HCT116 (cell line): ENCODE measurements around the gene GFER. TPM values are rescaled to one million over a fixed set of nuclear protein-coding genes. Genes with fewer than 3 reads are reported as not detected.

Source experiments
- ATAC-seq: fragments of 200-7000 bp; cut with Tn5 transposase; 2 replicates; pipeline ENCODE4 v1.9.1; 2020; ENCODE audit warnings: mild to moderate bottlenecking, moderate library complexity
- BruUV-seq: library from RNA; stranded (reverse); fragments of 400-500 nt; replicated peaks from 2 replicates; lab custom pipeline; 2021; lab: Mats Ljungman, UMichigan
- CTCF ChIA-PET: fragments of 300-600 bp; sonication (Branson Sonifier 250); formaldehyde crosslinking; loops from one replicate; lab custom pipeline; 2021; ENCODE audit warnings: antibody characterized with exemption; lab: Charles Lee
- POLR2A ChIA-PET: fragments of 300-600, 350-600 bp; sonication (Branson Sonifier 250); formaldehyde crosslinking; loops from one replicate; lab custom pipeline; 2021; ENCODE audit warnings: antibody characterized with exemption; lab: Charles Lee
- RAD21 ChIA-PET, 2 experiments: fragments of 300-600 bp; sonication (Branson Sonifier 250); formaldehyde crosslinking; loops; one replicate each; lab custom pipeline; 2023; ENCODE audit warnings: low total read pairs in 2 of 2; ENCODE audit not compliant: uncharacterized antibody in 2 of 2, unreplicated experiment in 2 of 2, low non-redundant PET in 1 of 2; lab: Charles Lee
- DNase-seq: peaks from one replicate; pipeline ENCODE4 v3.0.0-alpha.2; 2010; ENCODE audit warnings: low read depth, low spot score
- H2AFZ ChIP-seq: fragments of 200-600 bp; shearing (Covaris generic), sonication (generic); 2 replicates; pipeline ENCODE4 v1.6.1; 2017; ENCODE audit warnings: low read depth, mixed run types, mixed read lengths, antibody characterized with exemption, low read length; ENCODE audit not compliant: poor library complexity, severe bottlenecking
- H3K27ac ChIP-seq: 2 replicates; pipeline ENCODE4 v1.5.1; 2012; ENCODE audit warnings: low read depth, low read length
- H3K27me3 ChIP-seq: fragments of 200-600 bp; sonication (generic); 2 replicates; pipeline ENCODE4 v1.6.1; 2016; ENCODE audit warnings: mixed run types, low read length, mixed read lengths; ENCODE audit not compliant: insufficient read depth
- H3K36me3 ChIP-seq, 2 experiments: fragments of 200-500 bp in 1 of 2; fragments of 200-600 bp in 1 of 2; sonication (Bioruptor generic) in 1 of 2; sonication (generic) in 1 of 2; 2 replicates each; pipeline versions ENCODE4 v1.5.1 to v1.6.1; 2014 to 2016; ENCODE audit warnings: low read length in 2 of 2, inconsistent platforms in 1 of 2, mixed read lengths in 1 of 2, mixed run types in 1 of 2; ENCODE audit not compliant: insufficient read depth in 2 of 2, control insufficient read depth in 1 of 2
- H3K4me1 ChIP-seq, 2 experiments: fragments of 200-600 bp in 1 of 2; sonication (generic) in 1 of 2; 2 replicates each; pipeline versions ENCODE4 v1.5.1 to v1.6.1; 2012 to 2017; ENCODE audit warnings: low read length in 2 of 2, inconsistent platforms in 1 of 2, mild to moderate bottlenecking in 1 of 2, mixed read lengths in 1 of 2, mixed run types in 1 of 2, moderate library complexity in 1 of 2; ENCODE audit not compliant: insufficient read depth in 2 of 2, control insufficient read depth in 1 of 2
- H3K4me2 ChIP-seq: fragments of 200-600 bp; sonication (generic); 2 replicates; pipeline ENCODE4 v1.6.1; 2017; ENCODE audit warnings: mixed run types, low read length, mixed read lengths
- H3K4me3 ChIP-seq, 2 experiments: fragments of 200-600 bp in 1 of 2; sonication (generic) in 1 of 2; replicated peaks in 1 of 2; 2 replicates each; pipeline ENCODE4 v1.5.1; 2011 to 2016; ENCODE audit warnings: low read length in 2 of 2, control low read depth in 1 of 2, low read depth in 1 of 2, mild to moderate bottlenecking in 1 of 2, mixed read lengths in 1 of 2, mixed run types in 1 of 2
- H3K79me2 ChIP-seq: fragments of 200-600 bp; sonication (generic); 2 replicates; pipeline ENCODE4 v1.6.1; 2017; ENCODE audit warnings: mild to moderate bottlenecking, mixed run types, low read length, moderate library complexity, mixed read lengths; ENCODE audit not compliant: insufficient read depth
- H3K9ac ChIP-seq: fragments of 200-600 bp; sonication (generic); 2 replicates; pipeline ENCODE4 v1.6.1; 2016; ENCODE audit warnings: low read length, mixed read lengths
- H3K9me2 ChIP-seq: fragments of 200-600 bp; sonication (generic), shearing (Covaris generic); 2 replicates; pipeline ENCODE4 v1.6.1; 2017; ENCODE audit warnings: mixed run types, mild to moderate bottlenecking, moderate library complexity; ENCODE audit not compliant: insufficient read depth
- H3K9me3 ChIP-seq, 2 experiments: fragments of 200-500 bp in 1 of 2; fragments of 200-600 bp in 1 of 2; sonication (Bioruptor generic) in 1 of 2; sonication (generic) in 1 of 2; 2 replicates each; pipeline ENCODE4 v1.6.1; 2014 to 2017; ENCODE audit warnings: low read length in 2 of 2, mixed read lengths in 2 of 2, inconsistent platforms in 1 of 2, low read depth in 1 of 2, mild to moderate bottlenecking in 1 of 2, mixed run types in 1 of 2, moderate library complexity in 1 of 2; ENCODE audit not compliant: control insufficient read depth in 1 of 2, insufficient read depth in 1 of 2
- H4K20me1 ChIP-seq: fragments of 200-600 bp; sonication (generic), shearing (Covaris generic); 2 replicates; pipeline ENCODE4 v1.6.1; 2017; ENCODE audit warnings: mixed run types, mild to moderate bottlenecking, moderate library complexity; ENCODE audit not compliant: insufficient read depth
- ATF3 ChIP-seq: IDR thresholded peaks from 2 replicates; pipeline ENCODE4 v1.6.1; 2012
- POLR2A ChIP-seq: IDR thresholded peaks from 2 replicates; pipeline ENCODE4 v1.7.0; 2011; ENCODE audit warnings: borderline replicate concordance; ENCODE audit not compliant: insufficient read depth, insufficient read length; ENCODE audit errors: extremely low read depth
- POLR2AphosphoS5 ChIP-seq: IDR thresholded peaks from 2 replicates; pipeline ENCODE4 v1.6.1; 2011; ENCODE audit warnings: mild to moderate bottlenecking, low read depth, low read length, moderate library complexity
- TCF7L2 ChIP-seq: IDR thresholded peaks from 2 replicates; pipeline ENCODE4 v1.7.0; 2011; ENCODE audit warnings: borderline replicate concordance, inconsistent platforms; ENCODE audit not compliant: insufficient read depth, insufficient read length; ENCODE audit errors: extremely low read depth
- YY1 ChIP-seq: IDR thresholded peaks from 2 replicates; pipeline ENCODE4 v1.6.1; 2011; ENCODE audit warnings: low read length, low read depth, moderate library complexity, mild to moderate bottlenecking; ENCODE audit not compliant: insufficient replicate concordance; ENCODE audit errors: extremely low read depth
- ZBTB33 ChIP-seq: IDR thresholded peaks from 2 replicates; pipeline ENCODE4 v1.6.1; 2011; ENCODE audit warnings: mild to moderate bottlenecking, low read length, moderate library complexity; ENCODE audit not compliant: insufficient replicate concordance; ENCODE audit errors: extremely low read depth
- ZFX ChIP-seq: fragments of 450-650 bp; IDR thresholded peaks from 2 replicates; pipeline ENCODE4 v1.6.1; 2017
- ZNF274 ChIP-seq: fragments of 200-500 bp; sonication (Bioruptor generic); IDR thresholded peaks from 2 replicates; pipeline ENCODE4 v1.6.1; 2014; ENCODE audit warnings: mild to moderate bottlenecking, low read depth, low read length, inconsistent platforms
- intact Hi-C: fragments of 100-400 bp; cut with micrococcal nuclease; formaldehyde crosslinking; loops from 2 replicates; pipeline ENCODE4 v1.10.0; 2022
- total RNA-seq: library from RNA; stranded (reverse); gene quantifications from one replicate; pipeline ENCODE4 v1.2.1, GENCODE V29; 2021; ENCODE audit not compliant: unreplicated experiment

GFER gene
- total RNA-seq, 1 experiment from 2014 or later: 47.3 TPM

DNA sequence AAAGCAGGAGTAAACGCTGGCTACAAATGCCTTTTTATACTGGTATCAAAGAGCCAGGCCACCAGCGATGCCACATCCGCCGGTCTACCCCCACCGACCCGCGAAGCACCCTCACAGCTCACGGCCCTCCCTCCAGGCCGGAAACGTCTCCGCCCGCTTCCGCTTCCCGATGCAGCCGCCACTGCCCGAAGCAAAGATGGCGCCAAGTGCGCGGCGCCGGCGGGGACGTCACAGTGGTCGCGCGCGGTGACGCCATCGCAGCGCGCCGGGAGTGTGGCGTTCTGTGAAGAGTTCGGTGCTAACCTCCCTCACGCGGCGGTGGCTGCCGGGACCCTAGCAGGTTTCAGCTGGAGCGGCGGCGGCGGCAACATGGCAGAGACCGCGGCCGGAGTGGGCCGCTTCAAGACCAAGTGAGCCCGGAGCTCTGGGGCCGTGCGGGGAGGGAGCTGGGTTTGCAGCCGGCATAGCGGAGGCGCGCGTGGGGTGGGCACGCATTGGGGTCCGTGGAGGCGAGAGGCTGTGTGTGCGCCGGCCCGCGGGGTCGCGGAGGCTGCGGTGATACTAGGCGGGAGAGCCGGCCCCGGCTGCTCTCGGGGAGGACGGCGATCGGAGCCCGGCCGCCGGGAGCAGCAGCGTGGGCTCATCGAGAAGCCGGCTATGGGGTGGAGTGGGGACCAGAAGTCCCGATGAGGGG is 12.1 kb upstream of the GFER start, which contains the start of gene TBL3:
TSS of gene TBL3 (plus strand) at position 258 of the 694 bp plus-strand sequence. CDS start at position 370, 112 bp downstream.
- Histone ChIP-seq H3K79me2 (peaks cover 37% of the 10 kb centered on the region), H3K9me3 (no peaks in the 10 kb centered on the region), H4K20me1 (no peaks in the 10 kb centered on the region), H3K27ac (peak within 1 kb of the TSS; percentile 95), H3K4me3 (peak within 1 kb of the TSS; percentile 75 to 96), H3K4me2 (peak within 1 kb of the TSS; percentile 98), H3K9me2 (no peaks in the 10 kb centered on the region), H3K27me3 (no peaks in the 10 kb centered on the region), H3K36me3 (peaks cover 0 to 31% of the 10 kb centered on the region in 2 experiments; a peak in 2 of 4 replicates), H3K4me1 (peaks cover 7 to 16% of the 10 kb centered on the region in 2 experiments), H3K9ac (peak within 1 kb of the TSS; percentile 98), H2AFZ (peak within 1 kb of the TSS; percentile 61)
- intact Hi-C loops: no loop called here
- BruUV-seq: no TSS peak
- TF ChIP-seq POLR2A (peak; percentile 85), ATF3 (no peak), TCF7L2 (peak; percentile 64), ZNF274 (no peak), ZFX (peak; percentile 23; the same call in 1 of the 2 replicates), POLR2AphosphoS5 (peak; percentile 85), YY1 (peak; percentile 100), ZBTB33 (peak; percentile 82)
- RAD21 ChIA-PET: no interaction called here
- ATAC-seq (peak; percentile 85), DNase-seq (peak; percentile 83)
- POLR2A ChIA-PET: interaction anchor here (0.9 to 4.0 kb wide), 5 partner anchors 9 to 183 kb away, joined by 3 to 21 read pairs (median 4); partner anchors contain the start of genes NOXO1 and TRAF7
- CTCF ChIA-PET: interaction anchor here (0.6 to 1.5 kb wide), 3 partner anchors 32 to 169 kb away, joined by 3 to 5 read pairs (median 3); no protein-coding TSS in a partner anchor
